RPMI7951 (cell line): Measurements from ENCODE around the gene TMEM130. TPM values are rescaled to one million over a fixed set of nuclear protein-coding genes. Genes with fewer than 3 reads are reported as not detected.
A peak's percentile ranks its signal among the peaks of the same experiment; 100 is the strongest.
"Not testable (repeated sequence)": the region's sequence is repeated elsewhere in the genome, so short reads cannot be mapped to it uniquely, and the experiment has no call there.

Source experiments
- DNase-seq: peaks from one replicate; pipeline ENCODE4 v3.0.0-alpha.2; 2012; ENCODE audit warnings: low read depth
- total RNA-seq: library from RNA; depleted of rRNA; stranded (reverse); fragments of >200 nt; shearing (Covaris generic); gene quantifications from 2 replicates; pipeline ENCODE4 v1.2.3, GENCODE V29; 2014

Gene TMEM130
- total RNA-seq, 1 experiment from 2014 or later, result 0.12 TPM

- DNase-seq, result not testable (repeated sequence)
These were observed 27.3 kb downstream of the TMEM130 start for GRCh38 chr7:98842552-98842951.

- peak; percentile 56 for DNase-seq
These were observed 28.4 kb downstream of the TMEM130 start for GRCh38 chr7:98841179-98841997.

GRCh38 chr7:98840722-98841121, 29.1 kb downstream of the TMEM130 start:
- DNase-seq, result peak; percentile 48

- no peak for DNase-seq
These were observed 29.7 kb downstream of the TMEM130 start for GRCh38 chr7:98840096-98840495.

GRCh38 chr7:98837630-98837972, 32.2 kb downstream of the TMEM130 start:
- DNase-seq, result no peak

GRCh38 chr7:98836811-98837629, 32.8 kb downstream of the TMEM130 start:
- DNase-seq, result no peak

- no peak for DNase-seq
These were observed 34.9 kb downstream of the TMEM130 start for GRCh38 chr7:98834949-98835348.

GRCh38 chr7:98833022-98833421, 36.8 kb downstream of the TMEM130 start:
- no peak for DNase-seq

GRCh38 chr7:98831641-98832221, 38.1 kb downstream of the TMEM130 start:
- no peak for DNase-seq

GRCh38 chr7:98830972-98831548, 38.8 kb downstream of the TMEM130 start:
- no peak for DNase-seq

- no peak for DNase-seq
These were observed 41.4 kb downstream of the TMEM130 start for GRCh38 chr7:98828368-98828767.

- DNase-seq, result no peak
These were observed 42.6 kb downstream of the TMEM130 start for GRCh38 chr7:98827258-98827657.

GRCh38 chr7:98826811-98827231, 43.0 kb downstream of the TMEM130 start:
- DNase-seq, result peak; percentile 44

- no peak for DNase-seq
These were observed 43.4 kb downstream of the TMEM130 start for GRCh38 chr7:98826387-98826786.

GRCh38 chr7:98823226-98823625, 46.6 kb downstream of the TMEM130 start:
- DNase-seq, result no peak

GRCh38 chr7:98821348-98821747, 48.5 kb downstream of the TMEM130 start:
- no peak for DNase-seq

GRCh38 chr7:98816967-98817710, 52.7 kb downstream of the TMEM130 start:
- DNase-seq, result no peak

- no peak for DNase-seq
These were observed 53.6 kb downstream of the TMEM130 start for GRCh38 chr7:98816241-98816640.

GRCh38 chr7:98815313-98815712, 54.5 kb downstream of the TMEM130 start:
- DNase-seq, result no peak

GRCh38 chr7:98811299-98811698, 58.5 kb downstream of the TMEM130 start:
- DNase-seq, result no peak

- DNase-seq, result peak; percentile 46
These were observed 59.5 kb downstream of the TMEM130 start for GRCh38 chr7:98810153-98810802.
